Uterus (tissue), 2 donors: Measurements from ENCODE around the gene TXNDC11.

Experiments
- CTCF ChIP-seq, 4 experiments: fragments of 200-600 bp in 2 of 4; fragments of 450-650 bp in 2 of 4; sonication (generic) in 2 of 4; IDR thresholded peaks; one replicate each; pipeline ENCODE4 v1.5.1; 2016 to 2019; ENCODE audit warnings: antibody characterized with exemption in 4 of 4, mild to moderate bottlenecking in 2 of 4, moderate library complexity in 1 of 4
- POLR2A ChIP-seq, 2 donors: fragments of 450-650 bp; IDR thresholded peaks; one replicate each; pipeline ENCODE4 v1.6.1; 2016; ENCODE audit warnings: antibody characterized with exemption in 2 of 2, mild to moderate bottlenecking in 1 of 2, moderate library complexity in 1 of 2

GRCh38 chr16:11731222-11731621, 11.4 kb downstream of the TXNDC11 start:
- TF ChIP-seq POLR2A (IDR thresholded peaks at IDR 0.05): no peak
- no peak for TF ChIP-seq CTCF (IDR thresholded peaks at IDR 0.05)
